HG02885 (cell line): ENCODE results near the gene RNU1-4.
"Not testable (repeated sequence)": the region's sequence is repeated elsewhere in the genome, so short reads cannot be mapped to it uniquely, and the experiment has no call there.

Source experiments
- ATAC-seq: cut with Tn5 transposase; IDR thresholded peaks from one replicate; pipeline ENCODE4 v1.9.1; 2021; ENCODE audit warnings: mild to moderate bottlenecking; ENCODE audit not compliant: unreplicated experiment, poor library complexity

RNU1-4 gene

DNA sequence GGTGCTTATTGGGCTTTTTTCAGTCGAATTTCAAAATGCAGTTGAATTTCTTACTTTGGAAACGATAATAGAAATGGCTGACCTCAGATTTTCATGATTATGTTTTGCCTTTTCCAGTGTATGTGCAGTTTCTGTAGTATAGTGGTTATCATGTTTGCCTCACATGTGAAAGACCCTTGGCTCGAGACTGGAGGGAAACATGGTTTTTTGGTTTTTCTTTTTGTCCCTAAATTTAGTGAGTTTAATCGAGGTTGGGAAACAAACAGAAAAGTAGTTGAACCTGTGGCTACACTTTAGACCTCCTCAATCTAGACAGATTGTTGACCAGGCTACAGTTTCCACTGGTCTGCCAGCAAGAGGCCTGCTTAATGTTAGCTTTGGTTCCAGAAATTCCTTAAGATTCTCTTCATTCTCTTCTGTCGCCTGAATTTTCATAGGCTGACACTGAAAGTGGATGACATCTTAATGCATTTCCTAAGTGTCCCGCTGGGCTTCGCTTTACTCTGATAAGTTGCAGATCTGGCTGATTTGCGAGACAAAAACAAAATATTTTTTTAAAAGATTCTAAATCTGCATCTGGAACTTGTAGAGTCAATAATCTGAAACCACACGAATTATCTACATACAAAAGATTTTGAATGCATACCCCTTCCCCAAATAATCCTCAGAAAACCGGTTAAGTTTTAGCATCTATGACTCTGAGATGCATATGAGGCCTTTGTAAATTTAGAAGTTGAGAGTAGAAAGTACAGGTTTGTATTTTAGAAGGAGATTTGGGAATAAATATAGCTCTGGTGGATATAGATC is 14.7 kb upstream of the RNU1-4 start:
- ATAC-seq, result not testable (repeated sequence)

DNA sequence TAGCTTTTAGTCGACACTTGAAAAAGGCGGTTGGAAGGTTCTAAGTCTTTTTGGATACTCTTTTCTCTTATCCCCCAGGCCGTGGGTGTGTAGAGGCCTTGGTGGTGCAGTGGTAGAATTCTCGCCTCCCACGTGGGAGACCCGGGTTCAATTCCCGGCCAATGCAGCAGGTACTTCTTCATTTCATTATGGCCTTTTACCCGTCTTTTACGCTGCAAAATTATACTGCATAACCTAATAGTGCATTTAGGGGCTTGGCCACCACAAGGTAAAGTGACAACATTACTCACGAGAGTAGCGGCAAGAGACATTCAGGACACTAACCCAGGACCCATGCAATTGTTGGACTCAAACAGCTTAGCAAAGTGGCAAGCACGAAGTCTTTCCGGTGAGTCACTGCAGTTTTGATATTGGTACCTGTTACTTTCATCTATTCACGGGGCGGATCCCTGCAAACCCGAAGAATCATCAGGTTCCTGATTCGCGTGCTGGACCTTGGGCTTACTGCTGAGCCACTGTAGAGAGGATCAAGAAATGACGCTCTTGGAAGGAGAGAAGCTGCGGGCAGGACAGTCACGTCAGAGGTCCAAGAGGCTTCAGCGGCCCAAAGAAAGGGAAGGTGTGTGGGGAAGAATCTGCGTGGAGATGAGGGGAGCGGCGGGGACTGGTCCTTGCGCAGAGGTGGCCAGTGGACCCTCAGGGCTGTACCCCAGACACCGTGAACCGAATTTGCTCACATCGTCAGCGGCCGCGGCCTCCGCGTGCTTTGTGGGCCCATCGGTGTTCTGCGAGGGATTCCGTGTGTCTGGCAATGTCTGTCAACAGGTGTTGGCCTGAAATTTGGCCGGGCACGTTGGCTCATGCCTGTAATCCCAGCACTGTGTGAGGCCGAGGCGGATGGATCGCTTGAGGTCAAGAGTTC is 12.9 kb upstream of the RNU1-4 start:
- ATAC-seq, result no peak

DNA sequence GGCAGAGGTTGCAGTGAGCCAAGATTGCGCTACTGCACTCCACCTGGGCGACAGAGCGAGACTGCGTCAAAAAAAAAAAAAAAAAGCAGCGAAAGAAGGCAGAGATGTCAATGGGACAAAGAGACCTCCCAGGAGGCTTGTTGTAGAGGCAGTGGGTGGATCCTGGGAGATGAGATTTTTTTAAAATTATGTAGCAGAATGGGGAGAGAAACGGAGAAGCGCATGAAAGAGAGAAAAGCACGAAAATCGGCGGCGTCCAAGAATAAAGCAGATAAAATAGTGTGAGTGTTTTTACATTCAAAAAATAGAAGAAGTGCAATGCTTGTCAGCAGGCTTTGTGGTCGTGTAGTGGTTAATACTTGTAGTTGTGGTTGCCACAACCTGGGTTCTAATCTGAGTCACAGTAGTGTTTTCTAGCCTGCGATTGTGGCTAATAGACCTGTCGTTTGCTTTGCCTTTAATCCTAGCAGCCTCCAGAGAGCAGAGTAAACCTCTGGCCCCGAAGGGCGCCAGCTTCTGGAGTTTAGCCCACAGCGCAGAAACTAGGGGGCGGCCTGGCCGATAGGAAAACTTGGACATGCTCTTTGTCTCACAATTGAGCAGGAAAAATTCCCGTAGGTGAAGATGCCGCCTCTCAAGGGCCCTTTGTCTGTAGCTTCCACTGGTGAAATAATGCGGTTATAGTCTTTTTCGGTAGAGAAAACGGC is 11.9 kb upstream of the RNU1-4 start:
- ATAC-seq, result peak; percentile 77

DNA sequence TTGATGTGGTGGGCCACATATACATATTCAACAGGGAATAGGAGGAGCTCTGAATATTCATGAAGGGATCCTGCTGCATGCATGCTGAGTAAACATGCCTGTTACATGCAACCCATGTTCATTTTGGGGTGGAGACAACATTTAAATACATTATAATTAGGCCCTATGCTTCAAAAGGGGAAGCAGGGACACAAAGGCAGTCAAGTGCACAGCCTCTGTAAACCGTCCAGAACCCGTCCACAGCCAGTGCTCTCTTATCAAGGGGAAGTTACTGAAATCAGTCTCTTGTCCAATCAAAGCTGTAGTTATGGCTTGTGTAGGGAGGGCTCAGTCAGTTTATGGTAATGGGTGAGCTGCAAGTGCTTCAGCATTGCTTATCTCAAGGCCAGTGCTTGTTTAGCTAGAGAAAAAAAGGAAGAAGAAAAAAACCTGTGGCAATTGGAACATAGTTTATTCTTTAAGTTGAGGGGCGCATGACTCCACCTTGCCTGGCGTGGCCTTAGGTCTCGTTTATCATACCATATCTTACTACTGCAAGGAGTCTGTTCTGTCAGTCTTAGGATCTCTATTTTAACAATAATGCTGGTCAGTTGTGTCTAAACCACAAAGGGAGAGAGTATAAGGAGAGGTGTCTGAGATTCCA is 7.9 kb upstream of the RNU1-4 start:
- not testable (repeated sequence) for ATAC-seq

DNA sequence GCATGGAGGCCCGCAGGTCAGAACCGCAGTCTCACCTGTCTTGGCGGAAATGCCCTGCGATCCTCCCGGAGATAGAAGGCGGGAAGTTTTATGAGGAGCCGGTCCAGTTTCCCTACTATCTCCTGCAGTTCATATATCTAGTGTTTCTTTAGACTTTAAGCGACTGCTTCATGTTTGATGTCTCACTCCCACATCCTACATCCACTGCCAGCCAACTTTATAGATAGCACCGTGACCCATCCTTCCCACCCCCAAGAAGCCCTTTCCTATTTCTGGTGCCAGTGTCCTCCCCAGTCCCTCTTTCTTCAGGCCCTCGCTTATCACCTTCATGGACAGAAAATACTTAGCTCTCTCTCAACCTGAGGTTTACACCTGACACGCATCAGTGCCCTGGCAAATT is 914 bp downstream of the RNU1-4 start:
- ATAC-seq, result not testable (repeated sequence)

DNA sequence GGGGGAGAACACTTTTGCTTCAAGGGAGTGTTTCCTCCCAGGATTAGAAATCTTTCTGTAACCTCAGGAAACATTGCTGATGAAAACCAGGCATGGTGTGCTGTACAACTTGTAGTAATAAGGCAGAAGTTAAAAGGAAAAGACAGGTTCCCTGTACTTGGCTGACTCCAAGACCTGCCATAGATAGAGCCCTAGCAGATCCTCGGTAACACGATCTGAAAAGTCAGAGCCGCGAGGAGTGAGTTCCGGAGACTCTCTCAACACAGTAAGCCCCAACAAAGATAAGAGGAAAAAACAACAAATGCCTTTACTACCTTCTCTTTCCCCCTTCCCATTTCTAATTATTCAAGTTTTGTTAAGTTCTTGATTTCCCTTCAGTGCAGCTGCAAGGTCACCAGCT is 7.3 kb downstream of the RNU1-4 start:
- not testable (repeated sequence) for ATAC-seq

DNA sequence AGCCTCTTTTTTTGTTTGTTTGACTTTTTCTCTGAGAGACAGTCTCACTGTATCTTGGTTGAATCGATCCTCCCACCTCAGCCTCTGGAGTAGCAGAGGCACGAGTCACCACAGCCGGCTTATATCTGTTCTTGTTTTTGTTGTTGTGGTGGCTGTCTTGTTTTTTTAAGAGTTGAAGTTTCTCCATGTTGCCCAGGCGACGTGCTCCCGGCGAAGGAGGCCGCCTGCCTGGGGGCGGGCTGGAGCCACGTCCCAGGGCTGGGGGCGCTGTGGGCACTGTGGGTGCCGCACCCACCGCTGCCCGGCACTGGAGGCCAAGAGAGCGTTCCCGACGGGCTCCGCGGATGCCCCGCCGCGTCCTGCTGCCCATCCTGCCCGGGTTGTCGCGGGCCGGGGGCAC is 8.4 kb downstream of the RNU1-4 start:
- not testable (repeated sequence) for ATAC-seq

DNA sequence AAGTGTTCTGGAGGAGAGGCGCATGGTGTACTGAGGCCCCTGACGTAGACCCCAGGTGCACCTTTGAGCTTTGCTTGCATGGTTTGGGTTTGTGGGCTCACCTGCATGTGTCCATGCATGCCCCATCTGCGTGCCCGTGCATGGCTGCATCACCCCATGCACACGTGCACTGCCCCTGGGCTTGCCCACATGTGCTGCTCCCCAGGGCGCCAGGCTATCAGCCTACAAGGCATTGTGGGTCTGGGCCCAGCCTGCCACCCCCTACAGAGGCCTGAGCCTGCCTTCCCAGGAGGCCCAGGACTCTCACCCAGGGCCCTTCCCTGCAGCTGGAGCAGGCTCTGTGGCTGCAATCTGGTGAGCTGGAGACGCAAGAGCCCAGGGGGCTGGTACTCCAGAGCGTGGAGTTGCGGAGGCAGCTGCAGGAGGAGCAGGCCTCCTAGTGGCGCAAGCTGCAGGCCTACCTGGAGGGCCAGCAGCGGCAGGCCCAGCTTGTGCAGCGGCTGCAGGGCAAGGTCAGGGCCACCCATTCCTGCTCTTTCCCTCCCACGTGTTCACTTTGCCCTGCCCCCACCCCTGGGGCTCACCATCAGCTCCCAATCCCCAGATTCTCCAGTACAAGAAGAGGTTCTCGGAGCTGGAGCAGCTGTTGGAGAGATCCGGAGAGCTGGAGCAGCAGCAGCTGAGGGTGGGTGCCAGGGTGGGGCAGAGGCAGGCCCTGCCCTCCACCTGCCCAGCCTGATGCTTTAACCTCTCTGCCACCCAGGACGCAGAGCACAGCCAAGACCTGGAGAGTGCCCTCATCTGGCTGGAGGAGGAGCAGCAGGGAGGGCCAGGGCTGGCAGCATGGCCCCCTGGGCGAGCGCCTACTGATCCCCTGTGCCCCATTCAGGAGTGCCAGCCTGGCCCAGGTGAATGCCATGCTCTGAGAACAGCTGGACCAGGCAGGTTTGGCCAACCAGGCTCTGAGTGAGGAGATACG is 9.9 kb downstream of the RNU1-4 start:
- not testable (repeated sequence) for ATAC-seq

DNA sequence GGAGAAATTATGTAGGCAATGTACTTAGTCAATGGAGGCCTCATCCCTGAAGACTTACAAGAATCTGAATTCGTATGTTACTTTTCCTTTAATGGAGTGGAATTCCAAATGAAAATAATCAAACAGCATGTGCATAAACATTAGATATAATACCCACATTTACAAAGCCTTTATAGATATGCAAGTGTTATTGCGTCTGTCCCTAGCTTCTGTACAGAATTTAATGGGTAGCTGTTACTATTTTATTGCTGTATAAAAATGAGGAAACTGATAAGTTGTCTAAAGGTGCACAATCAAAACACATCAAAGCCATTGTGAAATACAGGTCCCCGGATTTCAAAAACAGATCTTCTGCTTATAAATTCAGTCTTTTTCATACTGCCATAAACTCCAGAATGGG is 12.5 kb downstream of the RNU1-4 start:
- ATAC-seq, result not testable (repeated sequence)

DNA sequence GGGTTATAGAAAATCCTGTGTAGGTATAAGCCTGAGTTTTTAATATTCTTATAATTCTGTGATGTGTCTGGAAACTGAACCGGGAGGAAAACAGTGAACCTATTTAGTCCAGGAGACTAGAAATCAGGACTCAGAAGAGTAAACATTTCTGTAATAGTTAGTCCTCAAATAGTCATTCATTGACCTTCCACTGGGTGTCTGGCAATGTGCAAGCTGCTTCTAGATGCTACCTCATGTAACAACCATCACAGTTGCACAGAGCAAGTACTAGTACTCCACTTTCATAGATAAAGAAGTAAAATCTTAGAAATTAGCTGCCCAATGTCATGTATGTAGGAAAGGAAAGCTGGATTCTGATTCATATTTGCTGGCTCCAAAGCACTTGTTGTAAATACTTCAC is 15.1 kb downstream of the RNU1-4 start:
- ATAC-seq, result not testable (repeated sequence)

DNA sequence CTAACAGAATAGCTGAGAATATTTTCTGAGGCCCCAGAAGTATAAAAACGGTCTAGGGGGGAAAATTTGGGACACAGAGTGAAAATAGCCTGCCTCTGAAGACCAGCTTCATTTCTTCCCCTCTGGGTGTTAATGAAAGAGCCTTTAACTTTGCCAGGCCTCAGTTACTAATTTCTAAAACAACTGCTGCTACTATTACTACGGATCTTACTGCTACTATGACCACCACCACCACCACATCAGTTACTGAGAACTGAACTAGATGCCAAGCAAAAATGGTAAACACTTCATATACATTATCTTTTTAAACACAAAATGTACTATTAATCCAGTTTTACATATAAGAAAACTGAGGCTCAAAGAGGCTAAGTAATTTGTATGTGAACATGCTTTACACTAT is 15.6 kb downstream of the RNU1-4 start:
- ATAC-seq, result not testable (repeated sequence)

DNA sequence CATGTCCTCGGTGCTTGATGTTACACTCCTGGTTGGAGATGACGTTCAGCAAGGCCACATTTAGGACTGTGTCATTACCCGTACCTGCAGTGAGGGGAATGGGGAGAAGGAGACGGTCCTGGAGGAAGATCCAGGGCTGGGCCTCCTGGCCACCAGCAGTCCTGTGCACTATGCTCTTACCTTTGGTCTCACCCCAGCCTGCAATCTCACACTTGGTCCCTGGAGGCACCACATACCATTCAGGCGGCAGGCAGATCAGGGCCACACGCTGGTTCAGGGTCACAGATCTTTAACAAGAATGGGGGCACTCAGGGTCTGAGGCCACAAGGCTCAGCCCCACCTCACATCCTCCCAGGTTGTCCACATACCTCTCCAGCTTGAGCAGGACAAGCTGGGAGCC is 17.3 kb downstream of the RNU1-4 start:
- not testable (repeated sequence) for ATAC-seq

DNA sequence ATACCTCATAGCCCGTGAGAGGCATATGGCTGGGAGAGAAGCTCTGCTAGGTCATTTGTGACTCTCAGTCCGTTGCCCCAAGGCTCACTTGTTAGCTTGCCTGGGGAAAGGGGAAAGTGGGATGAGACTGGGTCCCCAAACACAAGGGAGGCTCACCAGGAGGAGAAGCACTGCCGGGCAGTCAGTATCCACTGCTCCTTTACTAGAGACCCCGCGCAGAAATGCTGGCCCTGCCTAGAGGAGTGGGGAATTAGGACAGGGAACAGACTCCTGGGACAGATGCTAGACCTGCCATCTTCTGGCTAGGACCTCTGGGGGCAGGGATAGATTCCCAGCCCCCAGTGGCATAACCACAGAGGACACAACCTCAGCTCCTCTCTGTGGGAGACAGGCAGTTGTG is 17.7 kb downstream of the RNU1-4 start:
- not testable (repeated sequence) for ATAC-seq

DNA sequence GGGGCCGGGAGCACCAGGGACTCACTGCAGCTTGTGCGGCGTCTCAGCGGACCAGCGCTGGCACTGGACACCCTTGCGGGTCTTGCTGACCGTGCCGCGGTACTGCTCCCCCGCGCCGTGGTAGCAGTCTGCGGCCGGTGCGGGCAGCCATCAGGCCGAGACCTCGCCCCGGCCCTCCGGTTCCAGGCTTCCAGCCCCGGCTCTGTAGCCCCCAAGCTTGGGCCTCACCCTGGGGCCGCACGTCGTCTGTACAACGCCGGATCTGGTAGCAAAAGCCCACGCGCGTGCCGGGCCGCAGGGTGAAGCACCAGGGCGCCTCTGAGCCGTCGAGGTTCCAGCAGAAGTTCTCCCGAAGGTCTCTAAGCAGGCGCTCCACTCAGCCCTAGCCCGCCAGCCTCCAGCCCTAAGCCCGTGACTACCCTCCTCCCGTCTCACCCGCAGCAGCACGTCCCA is 18.8 kb downstream of the RNU1-4 start:
- ATAC-seq, result not testable (repeated sequence)

DNA sequence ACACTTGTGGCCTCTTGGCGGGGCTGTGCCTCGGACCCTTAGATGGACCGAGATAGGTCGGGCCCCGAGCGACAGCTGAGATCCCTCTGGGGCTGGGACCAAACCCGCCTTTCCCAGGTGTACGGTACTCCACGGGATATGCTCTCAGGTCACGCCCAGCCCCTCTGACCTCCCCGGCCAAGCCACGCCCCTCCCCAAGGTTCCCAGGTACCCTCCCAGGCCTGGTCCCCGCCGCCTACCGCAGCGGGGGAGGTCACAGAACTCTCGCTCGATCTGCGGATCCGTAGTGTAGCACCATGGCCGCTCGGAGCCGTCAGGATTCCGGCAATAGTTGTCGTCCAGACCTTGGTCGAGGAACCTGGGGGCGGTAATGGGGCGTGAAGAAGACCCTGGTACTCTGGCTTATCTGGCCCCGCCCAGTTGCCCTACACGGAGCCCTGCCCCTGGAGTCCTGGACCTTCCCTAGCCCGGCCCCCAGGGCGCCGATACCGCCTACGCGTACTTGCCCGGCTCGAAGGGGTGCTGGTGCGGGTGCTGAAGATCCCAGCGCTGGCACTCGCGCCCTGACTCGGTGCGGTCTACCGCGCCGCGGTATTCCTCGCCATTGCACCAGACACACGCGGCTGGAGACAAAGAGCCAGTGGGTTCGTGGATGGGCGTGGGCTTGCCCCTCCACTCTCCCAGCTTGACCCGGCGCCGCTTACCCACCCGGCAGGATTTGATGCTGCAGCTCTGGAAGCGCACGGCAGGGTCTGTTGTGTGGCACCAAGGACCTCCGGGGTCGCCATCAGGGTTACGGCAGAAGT is 19.5 kb downstream of the RNU1-4 start:
- not testable (repeated sequence) for ATAC-seq

DNA sequence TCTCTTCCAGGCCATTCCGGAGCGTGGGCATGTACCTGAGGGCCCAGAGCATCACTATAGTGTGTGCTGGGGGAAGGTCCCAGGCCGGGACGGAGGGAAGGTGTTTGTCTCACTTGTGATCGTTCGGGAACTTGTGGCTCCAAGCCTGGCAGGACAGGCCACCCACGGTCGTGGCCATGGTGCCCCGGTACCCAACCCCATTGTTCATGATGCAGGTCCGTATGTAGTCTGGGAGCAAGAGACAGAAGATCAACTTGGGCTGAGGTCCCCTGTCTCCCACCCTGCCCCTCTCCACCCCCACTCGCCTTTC is 20.1 kb downstream of the RNU1-4 start:
- ATAC-seq, result not testable (repeated sequence)

DNA sequence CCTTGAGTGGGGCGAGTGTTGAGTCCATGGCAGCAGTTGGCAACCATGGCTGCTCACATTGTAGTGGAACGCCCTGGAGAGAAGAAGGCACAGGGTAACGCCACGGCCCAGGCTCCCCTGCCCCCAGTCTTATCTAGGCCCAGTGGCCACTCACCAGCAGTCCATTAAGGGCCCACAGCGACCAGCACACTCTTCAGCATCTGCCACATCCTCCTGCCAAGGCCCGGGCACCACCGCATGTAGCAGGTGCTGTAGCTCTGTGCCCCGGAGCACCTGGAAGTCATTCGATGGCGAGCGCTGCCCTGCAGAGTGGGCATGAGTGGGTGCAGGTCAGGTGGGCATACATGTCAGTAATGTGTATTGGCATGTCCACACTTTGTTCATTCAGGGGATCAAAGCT is 20.5 kb downstream of the RNU1-4 start:
- ATAC-seq, result not testable (repeated sequence)

DNA sequence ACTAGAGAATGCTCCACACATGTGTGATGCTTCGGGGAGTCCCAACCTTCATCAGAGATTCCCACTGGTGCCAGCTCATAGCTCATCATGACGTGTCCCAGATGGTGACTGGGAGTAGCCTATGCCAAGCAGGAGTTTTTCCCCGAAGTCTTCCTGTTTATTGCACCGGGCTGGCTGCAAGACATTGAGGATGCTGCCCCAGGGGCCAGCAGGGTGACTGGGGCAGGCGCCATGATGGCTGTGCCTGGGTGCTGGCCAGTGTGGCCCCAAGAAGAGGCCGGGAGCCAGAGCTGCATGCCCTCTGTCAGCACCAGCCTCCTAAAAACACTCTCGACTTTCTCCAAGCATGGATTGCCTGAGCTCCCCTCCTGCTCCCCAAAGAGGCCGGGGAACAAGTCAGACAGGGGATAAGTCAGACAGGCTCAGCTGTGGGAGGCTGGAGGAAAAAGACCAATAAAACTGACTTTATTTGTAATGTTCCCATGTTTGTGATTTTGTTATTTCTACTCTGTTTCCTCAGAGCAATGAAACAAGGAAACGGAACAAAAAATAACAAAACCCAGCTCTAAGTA is 24.0 kb downstream of the RNU1-4 start:
- ATAC-seq, result not testable (repeated sequence)
